ENCODE results near the gene NEURL1.
A peak's percentile ranks its signal among the peaks of the same experiment; 100 is the strongest.

Gene NEURL1

DNA sequence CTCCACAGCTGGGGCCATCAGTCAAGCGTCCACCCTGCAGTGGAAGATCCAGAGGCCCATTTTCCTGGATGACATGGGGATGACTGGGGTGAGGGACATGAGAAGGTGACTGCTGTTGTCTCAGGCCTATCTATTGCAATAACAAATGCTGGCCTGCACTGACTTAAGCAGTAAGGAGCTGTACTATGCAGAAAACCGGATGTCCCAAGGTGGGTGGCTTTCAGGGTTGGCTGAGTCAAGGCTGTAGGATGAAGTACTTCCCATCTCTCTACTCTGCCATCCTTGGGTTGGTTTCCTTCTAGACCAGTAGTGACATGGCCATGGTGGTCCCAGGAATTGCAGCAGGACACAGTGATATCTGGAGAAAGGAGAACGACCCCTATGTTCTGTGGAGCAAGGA, 48.1 kb downstream of the NEURL1 start:
- TF ChIP-seq, protein P1, sequence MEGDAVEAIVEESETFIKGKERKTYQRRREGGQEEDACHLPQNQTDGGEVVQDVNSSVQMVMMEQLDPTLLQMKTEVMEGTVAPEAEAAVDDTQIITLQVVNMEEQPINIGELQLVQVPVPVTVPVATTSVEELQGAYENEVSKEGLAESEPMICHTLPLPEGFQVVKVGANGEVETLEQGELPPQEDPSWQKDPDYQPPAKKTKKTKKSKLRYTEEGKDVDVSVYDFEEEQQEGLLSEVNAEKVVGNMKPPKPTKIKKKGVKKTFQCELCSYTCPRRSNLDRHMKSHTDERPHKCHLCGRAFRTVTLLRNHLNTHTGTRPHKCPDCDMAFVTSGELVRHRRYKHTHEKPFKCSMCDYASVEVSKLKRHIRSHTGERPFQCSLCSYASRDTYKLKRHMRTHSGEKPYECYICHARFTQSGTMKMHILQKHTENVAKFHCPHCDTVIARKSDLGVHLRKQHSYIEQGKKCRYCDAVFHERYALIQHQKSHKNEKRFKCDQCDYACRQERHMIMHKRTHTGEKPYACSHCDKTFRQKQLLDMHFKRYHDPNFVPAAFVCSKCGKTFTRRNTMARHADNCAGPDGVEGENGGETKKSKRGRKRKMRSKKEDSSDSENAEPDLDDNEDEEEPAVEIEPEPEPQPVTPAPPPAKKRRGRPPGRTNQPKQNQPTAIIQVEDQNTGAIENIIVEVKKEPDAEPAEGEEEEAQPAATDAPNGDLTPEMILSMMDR (conservative IDR thresholded peaks at IDR 0.05): no peak
- H3K27ac ChIP-seq: peak overlapping the region; percentile 82

DNA sequence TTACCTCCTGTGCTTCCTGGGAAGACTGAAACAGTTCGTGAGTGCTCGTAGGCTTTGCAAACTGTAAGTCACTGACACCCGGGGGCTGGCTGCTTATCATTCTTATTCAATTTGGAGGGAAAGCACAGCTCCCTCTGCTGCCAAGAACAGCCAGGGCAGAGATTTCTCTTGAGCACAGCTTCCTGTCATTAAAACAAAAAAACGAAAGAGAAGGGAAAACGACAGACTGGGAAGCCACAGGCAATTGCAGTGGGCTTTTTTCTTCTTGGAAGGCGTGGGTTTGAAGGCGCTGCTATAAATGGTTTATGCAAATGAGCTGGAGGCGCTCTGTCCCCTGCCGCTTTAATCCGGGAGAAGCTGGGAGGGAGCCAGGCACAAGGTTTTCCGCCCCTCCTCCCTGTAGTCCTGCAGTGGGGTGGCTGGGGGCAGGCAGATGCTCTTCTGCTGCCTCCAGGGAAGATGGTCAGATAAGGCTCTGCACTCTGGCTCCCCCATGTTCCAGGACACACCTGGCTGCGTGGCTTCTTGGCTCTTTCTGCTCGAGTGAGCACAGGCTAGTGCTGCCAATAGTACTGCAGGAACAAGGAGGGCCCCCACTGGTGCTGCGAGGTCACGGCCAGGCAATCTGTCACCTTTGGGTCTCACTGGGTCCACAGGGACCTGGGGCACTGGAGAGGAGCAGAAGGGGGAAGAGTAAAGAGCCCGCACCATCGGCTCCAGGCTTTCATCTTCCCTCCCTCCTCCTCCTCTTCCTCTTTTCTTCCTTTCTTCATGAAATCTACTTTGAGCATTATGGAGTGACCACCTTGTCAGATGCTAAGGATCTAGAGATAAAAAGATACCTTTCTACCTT, 49.5 kb downstream of the NEURL1 start:
- peak overlapping the region; percentile 82 for H3K27ac ChIP-seq
- TF ChIP-seq, protein P1 (conservative IDR thresholded peaks at IDR 0.05): peak; percentile 76

DNA sequence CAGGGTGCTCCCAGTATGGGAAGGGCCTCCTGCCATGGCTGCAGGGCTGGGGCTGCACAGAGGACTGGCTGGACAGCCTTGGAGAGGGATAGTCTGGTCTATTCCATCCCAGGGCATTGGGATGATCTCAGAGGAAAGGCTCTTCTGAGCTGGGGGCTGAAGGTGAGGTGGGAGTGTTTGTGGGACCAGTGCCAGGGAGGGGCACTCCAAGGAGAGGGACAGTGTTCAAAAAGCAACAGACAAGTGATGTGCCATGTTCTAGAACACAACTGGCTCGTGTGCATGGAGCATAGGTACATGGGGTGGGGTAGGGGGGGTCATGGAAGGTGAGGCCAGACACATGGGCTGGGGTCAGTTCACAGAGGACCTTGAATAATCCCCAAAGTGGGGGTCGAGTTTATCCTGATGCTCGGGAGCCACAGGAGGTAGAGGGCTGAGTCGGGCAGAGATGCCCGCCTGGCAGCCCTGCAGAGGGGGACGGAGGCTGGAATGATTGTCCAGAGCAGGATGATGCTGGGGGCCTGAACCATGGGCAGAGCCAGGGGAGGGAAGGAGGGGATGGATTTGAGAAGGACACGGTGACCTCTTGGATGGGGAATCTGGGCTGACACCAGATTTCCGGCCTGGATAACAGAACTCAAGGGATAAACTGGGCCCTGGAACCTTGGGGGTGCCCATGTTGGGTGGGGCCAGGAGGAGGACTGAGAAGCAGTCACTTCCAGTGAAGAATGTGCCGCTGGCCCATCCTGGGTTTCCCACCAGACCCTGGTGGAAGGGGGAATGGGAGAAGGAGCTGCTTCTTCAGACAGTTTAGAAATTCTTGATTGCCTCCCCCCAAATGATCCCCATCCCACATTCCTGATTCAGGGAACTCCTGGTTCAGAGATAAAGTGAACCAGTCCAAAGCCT, 50.4 kb downstream of the NEURL1 start:
- peak overlapping the region; percentile 82 for H3K27ac ChIP-seq
- TF ChIP-seq, protein P1 (conservative IDR thresholded peaks at IDR 0.05): no peak

DNA sequence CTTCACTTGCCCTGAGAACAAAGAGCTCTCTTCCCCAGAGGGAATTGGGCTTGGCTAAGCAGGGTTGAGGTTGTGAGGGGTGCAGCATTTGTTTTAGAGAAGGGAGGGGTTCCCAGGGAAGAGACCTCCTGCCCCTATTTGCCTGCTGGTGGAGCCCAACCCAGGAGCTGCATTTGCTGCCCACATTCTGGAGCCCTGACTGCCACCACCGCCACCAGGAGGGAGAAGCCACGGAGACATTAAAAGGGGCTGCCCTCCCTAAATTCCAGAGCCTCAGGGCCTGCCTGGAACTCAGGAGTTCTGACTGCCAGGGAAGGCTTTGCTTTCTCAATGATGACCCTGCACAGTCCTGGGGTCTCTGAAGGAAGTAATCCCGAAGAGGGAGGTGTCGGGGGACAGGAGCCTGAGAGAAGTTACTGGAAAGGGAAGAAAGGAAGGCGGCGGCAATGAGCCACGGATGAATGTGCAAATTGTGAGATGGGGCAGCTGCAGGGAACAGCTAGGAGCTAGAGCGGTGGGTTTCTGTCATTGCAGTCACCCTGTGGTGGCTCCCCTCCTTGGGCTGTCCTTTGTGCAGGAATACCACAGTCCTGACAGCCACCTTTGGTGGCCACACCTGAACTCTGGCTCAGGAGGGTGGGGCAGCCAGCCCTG, 51.3 kb downstream of the NEURL1 start:
- H3K27ac ChIP-seq: peak overlapping the region; percentile 11; the same call in 1 of the 2 replicates

DNA sequence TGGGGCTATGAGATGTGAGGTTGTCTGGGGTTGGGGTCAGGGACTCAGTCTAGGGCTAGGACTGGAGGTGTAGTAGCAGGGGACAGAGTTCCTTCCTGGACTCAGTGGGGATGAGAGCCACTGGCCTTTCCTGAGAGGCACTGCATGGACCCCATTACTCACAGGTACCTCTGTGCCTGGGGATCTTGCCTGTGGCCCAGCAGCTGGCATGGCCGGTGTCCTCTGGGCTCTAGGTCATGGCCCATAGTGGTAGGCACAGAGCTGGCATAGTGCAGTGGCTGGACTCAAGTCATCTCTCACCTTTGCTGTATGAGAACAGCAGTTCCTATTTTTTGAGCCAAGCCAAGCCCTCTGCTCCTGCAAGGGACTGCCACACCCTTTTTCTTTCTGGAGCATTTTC, 51.9 kb downstream of the NEURL1 start:
- TF ChIP-seq, protein P1 (conservative IDR thresholded peaks at IDR 0.05): no peak
- no peak overlapping the region for H3K27ac ChIP-seq

More for the DNA sequence above, 51.3 kb downstream of the NEURL1 start:
- TF ChIP-seq, protein P1 (conservative IDR thresholded peaks at IDR 0.05): no peak

DNA sequence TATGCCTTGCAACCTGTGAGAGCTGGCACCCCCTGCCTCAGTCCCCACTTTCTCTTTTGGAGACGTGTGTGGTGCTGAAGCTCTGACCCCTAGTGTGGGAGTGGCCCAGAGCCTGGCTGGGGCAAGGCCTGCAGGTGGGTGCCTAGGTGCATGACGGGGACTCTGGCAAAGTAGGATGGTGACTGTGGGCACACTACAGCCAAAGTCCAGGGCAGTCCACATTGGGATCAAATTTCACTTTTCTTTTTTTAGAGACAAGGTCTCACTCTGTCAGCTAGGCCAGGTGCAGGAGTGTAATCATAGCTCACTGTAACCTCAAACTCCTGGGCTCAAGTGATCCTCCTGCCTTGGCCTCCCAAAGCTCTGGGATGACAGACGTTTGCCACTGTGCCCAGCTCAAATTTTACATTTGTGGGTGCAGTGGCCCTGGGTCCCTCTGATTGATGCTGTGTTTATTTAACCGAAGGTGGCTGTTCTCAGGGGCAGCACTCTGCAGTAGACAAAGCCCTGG, 52.3 kb downstream of the NEURL1 start:
- H3K27ac ChIP-seq: no peak overlapping the region
- TF ChIP-seq, protein P1 (conservative IDR thresholded peaks at IDR 0.05): no peak

Measured in VCaP (cell line).